Natural killer cell (primary cell): Measurements from ENCODE around the gene NR6A1. TPM values are rescaled to one million over a fixed set of nuclear protein-coding genes. Genes with fewer than 3 reads are reported as not detected.

ENCODE experiments used
- ATAC-seq, 3 donors: fragments of 150-1000 bp in 2 of 3; fragments of 200-7000 bp in 1 of 3; cut with Tn5 transposase; 1 replicate in 1 of 3; 2 replicates in 2 of 3; pipeline ENCODE4 v1.10.0; 2021; ENCODE audit warnings: mild to moderate bottlenecking in 2 of 3, moderate library complexity in 2 of 3
- DNase-seq, 2 donors: peaks; one replicate each; pipeline versions ENCODE4 v3.0.0 to v3.0.0-alpha.2; 2013 to 2021; ENCODE audit warnings: mixed read lengths in 1 of 2
- H3K27ac ChIP-seq: one replicate; pipeline ENCODE4 v1.5.1; 2013; ENCODE audit warnings: mild to moderate bottlenecking, low read length
- H3K27me3 ChIP-seq: one replicate; pipeline ENCODE4 v1.6.1; 2013; ENCODE audit warnings: low read length; ENCODE audit not compliant: control insufficient read depth, insufficient read depth
- H3K36me3 ChIP-seq: one replicate; pipeline ENCODE4 v1.6.1; 2013; ENCODE audit warnings: low read length; ENCODE audit not compliant: control insufficient read depth, insufficient read depth
- H3K4me1 ChIP-seq: one replicate; pipeline ENCODE4 v1.6.1; 2013; ENCODE audit warnings: low read length; ENCODE audit not compliant: control insufficient read depth, insufficient read depth
- H3K4me3 ChIP-seq: one replicate; pipeline ENCODE4 v1.5.1; 2013; ENCODE audit warnings: low read length
- H3K9me3 ChIP-seq: one replicate; pipeline ENCODE4 v1.6.1; 2013; ENCODE audit warnings: low read length; ENCODE audit not compliant: control insufficient read depth, insufficient read depth
- H3K27ac Mint-ChIP-seq, 2 donors: one replicate each; pipeline ENCODE4 v1.8.0; 2022; ENCODE audit warnings: mild to moderate bottlenecking in 2 of 2, mixed read lengths in 2 of 2, moderate library complexity in 1 of 2
- H3K27me3 Mint-ChIP-seq, 2 donors: one replicate each; pipeline ENCODE4 v1.8.0; 2022; ENCODE audit warnings: low read depth in 2 of 2, mixed read lengths in 2 of 2
- H3K36me3 Mint-ChIP-seq: one replicate; pipeline ENCODE4 v1.8.0; 2022; ENCODE audit warnings: mixed read lengths
- H3K4me1 Mint-ChIP-seq, 2 donors: one replicate each; pipeline ENCODE4 v1.8.0; 2022; ENCODE audit warnings: mixed read lengths in 2 of 2
- H3K4me3 Mint-ChIP-seq: one replicate; pipeline ENCODE4 v1.8.0; 2022; ENCODE audit warnings: mild to moderate bottlenecking, moderate library complexity, mixed read lengths
- H3K9me3 Mint-ChIP-seq, 2 donors: one replicate each; pipeline ENCODE4 v1.8.0; 2022; ENCODE audit warnings: mixed read lengths in 2 of 2
- WGBS: methylation state at CpG from one replicate; pipeline ENCODE4 v1.1.7; 2013; ENCODE audit warnings: missing lambda C conversion rate; ENCODE audit not compliant: insufficient coverage; 5-methylcytosine and 5-hydroxymethylcytosine counted together
- intact Hi-C: fragments of 100-400 bp; cut with micrococcal nuclease; formaldehyde crosslinking; loops from one replicate; pipeline ENCODE4 v1.14.2; 2022
- total RNA-seq, 4 donors: library from RNA; stranded (reverse); fragments of 120-200 nt in 1 of 4; gene quantifications; one replicate each; pipeline versions ENCODE4 v1.2.3 to v1.2.4, GENCODE V29; 2013 to 2022
- TF ChIP-seq, protein P1 (sequence below): fragments of 200-600 bp; IDR thresholded peaks from one replicate; pipeline ENCODE4 v1.8.0; 2022; ENCODE audit warnings: antibody characterized with exemption

Gene NR6A1
- total RNA-seq, 3 donors from 2014 or later (not counting 1 experiment from before 2014, with no cell fraction given), result 0.07 to 0.75 (median 0.49) TPM

DNA sequence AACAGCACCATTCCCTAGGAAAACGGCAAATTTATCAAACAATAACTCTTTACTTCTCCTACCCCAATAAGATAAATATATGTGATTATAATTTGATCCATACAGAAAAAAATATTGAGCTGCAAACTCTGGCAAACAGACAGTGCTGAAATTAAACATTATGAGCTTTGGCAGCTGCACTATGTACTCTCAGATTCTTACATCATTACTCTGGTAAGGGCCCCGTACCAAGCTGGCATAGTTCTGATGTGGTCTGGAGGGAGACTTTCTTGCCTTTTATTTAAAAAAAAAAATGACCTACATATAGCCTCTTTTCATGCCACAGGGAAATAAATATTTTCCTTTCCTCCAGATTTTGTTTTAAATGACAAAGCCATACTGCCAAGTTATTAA is 95.0 kb downstream of the NR6A1 start:
- WGBS, result no CpG with 5 or more reads among the region's 2 CpGs
- DNase-seq, result no peak
- no peak overlapping the region for H3K27ac ChIP-seq
- intact Hi-C loops, result no loop called here
- Mint-ChIP-seq H3K36me3 (no peaks in the 10 kb centered on the region), H3K27me3 (no peaks in the 10 kb centered on the region), H3K4me1 (peaks cover 54 to 87% of the 10 kb centered on the region in 2 donors), H3K4me3 (no peak overlapping the region), H3K9me3 (no peaks in the 10 kb centered on the region), H3K27ac (peak overlapping the region in 1 of 2 donors; percentile 61)
- H3K27me3 ChIP-seq, result no peaks in the 10 kb centered on the region
- TF ChIP-seq, protein P1, sequence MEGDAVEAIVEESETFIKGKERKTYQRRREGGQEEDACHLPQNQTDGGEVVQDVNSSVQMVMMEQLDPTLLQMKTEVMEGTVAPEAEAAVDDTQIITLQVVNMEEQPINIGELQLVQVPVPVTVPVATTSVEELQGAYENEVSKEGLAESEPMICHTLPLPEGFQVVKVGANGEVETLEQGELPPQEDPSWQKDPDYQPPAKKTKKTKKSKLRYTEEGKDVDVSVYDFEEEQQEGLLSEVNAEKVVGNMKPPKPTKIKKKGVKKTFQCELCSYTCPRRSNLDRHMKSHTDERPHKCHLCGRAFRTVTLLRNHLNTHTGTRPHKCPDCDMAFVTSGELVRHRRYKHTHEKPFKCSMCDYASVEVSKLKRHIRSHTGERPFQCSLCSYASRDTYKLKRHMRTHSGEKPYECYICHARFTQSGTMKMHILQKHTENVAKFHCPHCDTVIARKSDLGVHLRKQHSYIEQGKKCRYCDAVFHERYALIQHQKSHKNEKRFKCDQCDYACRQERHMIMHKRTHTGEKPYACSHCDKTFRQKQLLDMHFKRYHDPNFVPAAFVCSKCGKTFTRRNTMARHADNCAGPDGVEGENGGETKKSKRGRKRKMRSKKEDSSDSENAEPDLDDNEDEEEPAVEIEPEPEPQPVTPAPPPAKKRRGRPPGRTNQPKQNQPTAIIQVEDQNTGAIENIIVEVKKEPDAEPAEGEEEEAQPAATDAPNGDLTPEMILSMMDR, result no peak
- H3K9me3 ChIP-seq, result no peaks in the 10 kb centered on the region
- no peak for ATAC-seq
- H3K4me1 ChIP-seq, result peaks cover 8% of the 10 kb centered on the region
- H3K4me3 ChIP-seq, result no peak overlapping the region
- H3K36me3 ChIP-seq, result no peaks in the 10 kb centered on the region

DNA sequence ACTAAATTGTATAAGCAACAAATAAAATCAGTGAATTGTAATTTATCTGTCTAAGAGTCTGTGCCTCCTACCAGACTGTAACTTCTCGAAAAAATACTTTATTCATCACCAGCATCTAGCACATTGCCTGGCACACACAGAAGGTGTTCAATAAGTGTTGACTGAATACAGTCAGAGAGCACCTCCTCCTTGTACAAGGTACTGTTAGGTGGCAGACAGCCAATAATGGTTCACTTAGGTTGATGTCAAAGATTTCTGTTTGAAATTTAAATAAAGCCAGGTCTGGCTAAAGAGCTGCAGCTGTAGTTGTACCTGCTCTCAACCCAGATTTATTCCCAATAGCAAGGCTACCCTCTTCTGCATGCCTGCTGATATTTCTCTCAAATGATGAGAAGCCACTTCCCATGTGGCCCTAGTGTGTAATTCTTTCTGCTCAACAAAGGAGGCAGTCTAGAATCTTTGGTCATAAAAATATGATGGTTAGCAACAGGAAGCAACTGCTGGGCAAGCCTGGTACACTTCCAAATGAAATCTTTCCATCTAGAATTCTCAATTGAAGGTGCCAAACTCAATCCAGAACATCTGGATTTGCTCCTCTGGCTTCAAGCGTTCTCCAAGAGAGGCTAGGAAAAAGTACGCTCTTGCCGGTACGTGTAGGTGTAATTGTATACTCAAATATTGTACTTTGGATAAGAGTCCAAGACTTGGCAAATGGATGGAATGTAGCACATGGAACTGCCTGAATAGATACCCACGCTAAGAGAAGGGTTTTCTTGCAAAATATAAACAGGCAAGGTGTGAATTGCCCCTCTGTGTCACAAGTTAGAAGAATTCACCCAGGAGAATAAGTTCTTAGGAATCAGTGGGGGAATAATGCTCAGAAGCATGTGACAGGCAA is 95.6 kb downstream of the NR6A1 start:
- intact Hi-C loops, result no loop called here
- DNase-seq (no peak), ATAC-seq (no peak)
- 78% methylated on average over 6 of the region's 6 CpGs for WGBS
- peaks cover 60 to 89% of the 10 kb centered on the region in 2 donors for H3K4me1 Mint-ChIP-seq
- peak overlapping the region; percentile 24 to 61 for H3K27ac Mint-ChIP-seq
- H3K9me3 ChIP-seq, result no peaks in the 10 kb centered on the region
- no peaks in the 10 kb centered on the region for H3K27me3 ChIP-seq
- no peaks in the 10 kb centered on the region for H3K36me3 ChIP-seq
- no peaks in the 10 kb centered on the region for H3K27me3 Mint-ChIP-seq
- TF ChIP-seq, protein P1, result no peak
- no peaks in the 10 kb centered on the region for H3K36me3 Mint-ChIP-seq
- H3K4me3 Mint-ChIP-seq, result no peak overlapping the region
- no peak overlapping the region for H3K27ac ChIP-seq
- no peaks in the 10 kb centered on the region for H3K9me3 Mint-ChIP-seq
- no peak overlapping the region for H3K4me3 ChIP-seq
- H3K4me1 ChIP-seq, result peaks cover 7% of the 10 kb centered on the region

DNA sequence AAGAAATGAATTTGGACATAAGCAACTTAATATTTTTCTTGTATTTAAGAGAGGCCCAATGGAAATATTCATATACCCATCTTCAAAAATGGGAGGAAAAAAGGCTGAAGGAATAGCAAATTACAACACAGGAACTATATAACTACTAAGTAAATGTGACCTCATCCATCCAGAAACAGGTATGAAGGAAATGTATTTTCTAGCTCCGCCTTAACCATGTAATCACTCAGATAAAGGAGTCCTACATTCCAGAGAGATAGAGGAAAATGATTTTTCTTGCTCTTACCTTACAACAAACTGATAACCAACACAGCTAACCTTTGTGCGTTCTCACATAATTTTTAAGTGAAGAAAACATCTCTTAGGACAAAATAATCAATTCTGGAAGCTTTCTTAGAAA is 96.5 kb downstream of the NR6A1 start:
- H3K36me3 ChIP-seq, result no peaks in the 10 kb centered on the region
- H3K36me3 Mint-ChIP-seq, result no peaks in the 10 kb centered on the region
- no peak for ATAC-seq
- H3K27me3 ChIP-seq, result no peaks in the 10 kb centered on the region
- peaks cover 7% of the 10 kb centered on the region for H3K4me1 ChIP-seq
- no peak overlapping the region for H3K27ac ChIP-seq
- H3K9me3 Mint-ChIP-seq, result no peaks in the 10 kb centered on the region
- H3K4me1 Mint-ChIP-seq, result peaks cover 63 to 86% of the 10 kb centered on the region in 2 donors
- no peak overlapping the region for H3K4me3 Mint-ChIP-seq
- TF ChIP-seq, protein P1, result no peak
- WGBS, result 100% methylated on average over 1 of the region's 2 CpGs
- intact Hi-C loops, result no loop called here
- H3K27me3 Mint-ChIP-seq, result no peaks in the 10 kb centered on the region
- no peak overlapping the region for H3K4me3 ChIP-seq
- no peak for DNase-seq
- H3K9me3 ChIP-seq, result no peaks in the 10 kb centered on the region
- peak overlapping the region; percentile 24 to 61 for H3K27ac Mint-ChIP-seq
